ENCODE results near the gene NME3.

DNA sequence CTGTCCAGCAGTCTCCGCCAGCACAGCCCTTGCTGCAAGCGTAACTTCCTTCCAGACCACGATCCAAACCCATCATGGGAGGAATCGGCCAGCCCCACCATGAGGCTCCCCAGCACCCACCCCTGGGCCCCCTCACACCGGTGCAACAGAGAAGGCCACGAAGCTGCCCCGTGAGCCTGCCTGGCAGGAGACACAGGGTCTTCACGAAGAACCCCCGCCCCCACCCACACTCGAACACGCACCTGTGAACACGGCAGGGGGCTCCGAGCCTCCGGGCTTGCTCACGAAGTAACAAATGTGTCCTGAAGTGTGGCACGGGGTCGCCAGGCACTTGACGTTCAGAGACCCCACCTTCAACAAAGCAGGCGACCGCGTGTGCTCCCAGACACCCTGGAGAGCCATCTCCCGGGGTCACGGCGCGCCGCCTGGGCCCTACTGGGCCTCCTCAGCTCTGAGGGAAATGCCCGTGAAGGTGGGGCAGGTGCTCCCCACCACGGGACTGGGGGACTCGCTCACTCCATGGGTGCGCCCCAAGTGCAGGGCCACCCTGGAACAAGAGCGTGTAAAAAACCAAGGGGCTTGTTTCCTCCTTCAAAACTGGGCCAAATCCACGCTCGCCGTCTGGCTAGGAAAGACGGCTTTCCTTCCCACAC lies 47.7 kb upstream of the NME3 start:
- TF ChIP-seq, protein P1, sequence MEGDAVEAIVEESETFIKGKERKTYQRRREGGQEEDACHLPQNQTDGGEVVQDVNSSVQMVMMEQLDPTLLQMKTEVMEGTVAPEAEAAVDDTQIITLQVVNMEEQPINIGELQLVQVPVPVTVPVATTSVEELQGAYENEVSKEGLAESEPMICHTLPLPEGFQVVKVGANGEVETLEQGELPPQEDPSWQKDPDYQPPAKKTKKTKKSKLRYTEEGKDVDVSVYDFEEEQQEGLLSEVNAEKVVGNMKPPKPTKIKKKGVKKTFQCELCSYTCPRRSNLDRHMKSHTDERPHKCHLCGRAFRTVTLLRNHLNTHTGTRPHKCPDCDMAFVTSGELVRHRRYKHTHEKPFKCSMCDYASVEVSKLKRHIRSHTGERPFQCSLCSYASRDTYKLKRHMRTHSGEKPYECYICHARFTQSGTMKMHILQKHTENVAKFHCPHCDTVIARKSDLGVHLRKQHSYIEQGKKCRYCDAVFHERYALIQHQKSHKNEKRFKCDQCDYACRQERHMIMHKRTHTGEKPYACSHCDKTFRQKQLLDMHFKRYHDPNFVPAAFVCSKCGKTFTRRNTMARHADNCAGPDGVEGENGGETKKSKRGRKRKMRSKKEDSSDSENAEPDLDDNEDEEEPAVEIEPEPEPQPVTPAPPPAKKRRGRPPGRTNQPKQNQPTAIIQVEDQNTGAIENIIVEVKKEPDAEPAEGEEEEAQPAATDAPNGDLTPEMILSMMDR (conservative IDR thresholded peaks at IDR 0.05; ENCODE audit: low read depth, low read length), result no peak
- no peak for TF ChIP-seq MAFK (IDR thresholded peaks at IDR 0.05; ENCODE audit: low read depth, low read length)
